Fibroblast of peridontal ligament (primary cell): ENCODE measurements around the gene SLC25A43.
"Not testable (repeated sequence)": the region's sequence is repeated elsewhere in the genome, so short reads cannot be mapped to it uniquely, and the experiment has no call there.

Experiments
- DNase-seq: peaks from one replicate; pipeline ENCODE4 v3.0.0-alpha.2; 2010; ENCODE audit errors: extremely low read depth

The SLC25A43 gene

DNA sequence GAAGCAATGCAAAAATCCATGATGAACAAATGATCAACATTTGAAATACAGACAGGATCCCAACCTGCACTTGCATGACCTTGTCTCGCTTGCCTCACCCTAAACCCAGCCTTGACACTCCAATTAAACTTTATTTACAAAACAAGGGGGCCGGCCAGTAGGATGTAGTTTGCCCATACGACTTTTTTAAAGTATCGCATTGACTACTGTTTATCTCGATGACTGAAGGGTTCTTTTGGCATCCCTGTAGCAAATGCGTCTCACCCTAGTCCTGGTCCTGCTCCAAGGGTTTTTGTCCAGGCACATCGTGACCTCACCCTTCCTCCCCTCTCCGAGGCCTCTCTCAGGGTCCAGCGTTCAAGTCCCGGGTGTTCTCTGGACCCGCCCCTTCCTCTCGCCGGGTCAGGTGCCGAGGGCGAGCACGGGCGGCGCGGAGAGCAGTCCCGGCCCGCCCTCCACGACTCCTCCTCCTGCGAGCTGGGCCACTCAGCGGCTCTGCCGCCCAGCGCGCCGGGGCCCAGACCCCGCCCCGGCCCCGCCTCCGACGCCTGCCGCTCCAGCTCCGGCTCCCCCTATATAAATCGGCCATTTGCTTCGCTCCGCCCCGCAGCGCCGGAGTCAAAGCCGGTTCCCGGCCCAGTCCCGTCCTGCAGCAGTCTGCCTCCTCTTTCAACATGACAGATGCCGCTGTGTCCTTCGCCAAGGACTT lies 68.9 kb downstream of the SLC25A43 start, which contains the start of gene SLC25A5:
Gene SLC25A5, plus strand, starts transcription at position 603 of the 709 bp plus-strand sequence. Its CDS starts 72 bp downstream, at position 675.
- peak; percentile 59 for DNase-seq

- peak; percentile 65 for DNase-seq
Measured at GRCh38 chrX:119468551-119469312, 69.6 kb downstream of the SLC25A43 start.

- DNase-seq, result no peak
Measured at GRCh38 chrX:119469313-119469635, 70.1 kb downstream of the SLC25A43 start.

GRCh38 chrX:119474615-119475388 lies 75.7 kb downstream of the SLC25A43 start:
- DNase-seq, result no peak

DNA sequence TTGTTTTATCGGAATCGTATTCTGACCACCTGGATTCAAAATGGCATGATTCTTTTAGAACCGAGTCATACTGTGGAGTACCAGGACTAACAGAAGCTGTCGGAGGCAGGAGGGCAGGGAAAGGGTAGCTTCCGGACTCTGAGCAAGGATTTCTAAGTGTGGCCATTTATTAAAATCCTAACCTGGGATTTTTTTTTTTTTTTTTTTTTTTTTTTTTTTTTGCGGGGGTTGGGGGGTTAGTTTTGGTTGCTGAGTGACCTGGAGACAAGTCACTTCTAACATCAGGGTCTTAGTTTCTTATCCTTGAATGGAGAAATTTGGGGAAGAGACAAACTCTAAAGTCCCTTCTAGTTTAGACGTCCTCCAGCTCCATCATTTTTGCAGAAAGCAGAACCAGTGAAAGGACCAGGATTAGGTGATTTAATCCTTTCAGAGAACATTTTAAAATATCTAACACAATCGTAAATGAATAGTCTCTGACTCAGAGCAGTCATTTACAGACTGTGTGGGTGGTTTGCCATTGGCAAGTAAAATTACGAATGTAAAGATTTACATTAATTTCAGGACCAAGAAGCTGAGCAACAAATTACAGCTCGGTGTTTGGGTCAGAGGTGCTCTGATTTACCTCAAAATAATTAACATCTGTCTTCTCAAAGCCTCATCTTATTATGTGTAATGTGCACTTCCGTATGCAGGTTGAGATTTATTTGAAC lies 76.4 kb downstream of the SLC25A43 start:
- no peak for DNase-seq

DNA sequence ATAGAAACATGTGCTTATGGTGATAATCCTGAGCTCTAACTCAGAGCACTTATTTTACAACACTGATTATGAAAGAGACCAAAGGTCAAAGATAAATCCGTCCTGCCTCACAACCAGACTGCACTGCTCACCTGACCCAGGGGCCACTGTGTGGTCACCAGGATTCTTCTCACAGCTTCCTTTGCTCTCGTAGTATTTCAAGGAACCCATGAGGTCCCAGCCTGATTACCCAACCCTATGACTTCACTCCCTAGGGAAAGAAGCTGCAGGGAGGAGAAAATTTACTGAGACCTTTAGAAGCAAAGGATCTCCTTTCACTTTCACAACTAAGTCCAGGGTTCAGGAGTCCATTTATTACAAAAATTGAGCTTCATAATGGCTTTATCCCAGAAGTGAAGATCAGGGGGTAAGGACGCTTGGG lies 78.7 kb downstream of the SLC25A43 start:
- DNase-seq, result peak; percentile 87

- DNase-seq, result no peak
Measured at GRCh38 chrX:119478504-119478903, 79.4 kb downstream of the SLC25A43 start.

DNA sequence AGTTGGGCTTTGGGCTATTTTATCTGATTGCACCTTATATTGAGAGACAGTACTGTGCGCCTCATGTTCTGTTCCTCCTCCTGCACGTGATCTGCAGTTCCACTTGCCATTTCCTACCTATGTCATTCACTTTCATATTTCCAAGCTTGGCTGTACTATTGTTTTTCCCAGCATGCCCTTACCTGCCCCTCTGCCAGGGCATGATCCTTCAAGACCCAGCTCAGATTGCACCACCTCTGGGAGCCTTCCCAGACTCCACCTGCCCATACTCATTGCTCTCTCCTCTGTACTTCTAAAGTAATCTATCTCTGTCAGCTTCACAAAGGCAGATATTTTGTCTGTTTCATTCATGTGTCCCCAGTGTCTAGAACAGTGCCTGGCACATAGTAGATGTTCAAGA lies 80.7 kb downstream of the SLC25A43 start:
- no peak for DNase-seq

- no peak for DNase-seq
Measured at GRCh38 chrX:119481323-119481801, 82.2 kb downstream of the SLC25A43 start.

DNA sequence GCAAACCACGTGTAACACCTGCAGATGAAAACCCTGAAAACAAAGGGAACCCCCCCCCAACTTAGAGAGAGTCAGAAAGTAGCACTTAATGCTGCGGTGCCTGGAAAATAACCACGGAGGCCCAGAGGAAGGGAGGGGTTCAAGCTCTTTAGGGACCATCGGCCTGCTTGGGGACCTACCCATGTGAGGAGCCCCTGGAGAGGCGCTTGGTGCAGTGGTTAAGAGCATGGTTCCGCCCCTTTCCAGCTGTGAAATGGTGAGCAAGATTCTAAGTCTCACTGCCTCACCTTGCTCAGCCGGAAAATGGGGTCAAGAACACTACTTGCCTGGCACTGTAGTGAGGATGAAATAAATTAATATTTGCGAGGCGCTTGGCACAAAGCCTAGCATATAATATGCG lies 82.9 kb downstream of the SLC25A43 start:
- no peak for DNase-seq

- DNase-seq, result peak; percentile 40
Measured at GRCh38 chrX:119482481-119483480, 83.6 kb downstream of the SLC25A43 start.

- no peak for DNase-seq
Measured at GRCh38 chrX:119486745-119487144, 87.6 kb downstream of the SLC25A43 start.

GRCh38 chrX:119487766-119488165 lies 88.6 kb downstream of the SLC25A43 start:
- not testable (repeated sequence) for DNase-seq

- peak; percentile 69 for DNase-seq
Measured at GRCh38 chrX:119488749-119489148, 89.6 kb downstream of the SLC25A43 start.

- DNase-seq, result no peak
Measured at GRCh38 chrX:119489212-119490074, 90.3 kb downstream of the SLC25A43 start.

DNA sequence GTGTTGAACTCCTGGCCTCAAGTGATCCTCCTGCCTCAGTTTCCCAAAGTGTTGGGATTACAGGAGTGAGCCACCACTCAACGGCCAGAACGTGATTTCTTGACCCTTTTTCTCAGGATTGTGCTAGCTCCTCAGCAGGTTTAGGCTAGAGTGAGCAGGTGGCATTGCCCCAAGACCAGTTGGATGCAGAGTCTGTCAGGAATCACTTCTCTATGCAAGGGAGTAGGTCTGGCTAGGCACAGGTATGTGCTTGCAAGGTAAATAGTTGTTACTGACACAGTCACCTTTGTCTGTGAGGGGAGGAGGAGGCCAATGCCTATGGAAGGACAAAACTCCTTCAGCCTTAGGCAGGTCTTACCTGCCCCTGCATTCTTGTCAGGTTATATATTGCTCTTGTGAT lies 93.3 kb downstream of the SLC25A43 start:
- DNase-seq, result no peak

- not testable (repeated sequence) for DNase-seq
Measured at GRCh38 chrX:119493851-119494495, 94.8 kb downstream of the SLC25A43 start.

DNA sequence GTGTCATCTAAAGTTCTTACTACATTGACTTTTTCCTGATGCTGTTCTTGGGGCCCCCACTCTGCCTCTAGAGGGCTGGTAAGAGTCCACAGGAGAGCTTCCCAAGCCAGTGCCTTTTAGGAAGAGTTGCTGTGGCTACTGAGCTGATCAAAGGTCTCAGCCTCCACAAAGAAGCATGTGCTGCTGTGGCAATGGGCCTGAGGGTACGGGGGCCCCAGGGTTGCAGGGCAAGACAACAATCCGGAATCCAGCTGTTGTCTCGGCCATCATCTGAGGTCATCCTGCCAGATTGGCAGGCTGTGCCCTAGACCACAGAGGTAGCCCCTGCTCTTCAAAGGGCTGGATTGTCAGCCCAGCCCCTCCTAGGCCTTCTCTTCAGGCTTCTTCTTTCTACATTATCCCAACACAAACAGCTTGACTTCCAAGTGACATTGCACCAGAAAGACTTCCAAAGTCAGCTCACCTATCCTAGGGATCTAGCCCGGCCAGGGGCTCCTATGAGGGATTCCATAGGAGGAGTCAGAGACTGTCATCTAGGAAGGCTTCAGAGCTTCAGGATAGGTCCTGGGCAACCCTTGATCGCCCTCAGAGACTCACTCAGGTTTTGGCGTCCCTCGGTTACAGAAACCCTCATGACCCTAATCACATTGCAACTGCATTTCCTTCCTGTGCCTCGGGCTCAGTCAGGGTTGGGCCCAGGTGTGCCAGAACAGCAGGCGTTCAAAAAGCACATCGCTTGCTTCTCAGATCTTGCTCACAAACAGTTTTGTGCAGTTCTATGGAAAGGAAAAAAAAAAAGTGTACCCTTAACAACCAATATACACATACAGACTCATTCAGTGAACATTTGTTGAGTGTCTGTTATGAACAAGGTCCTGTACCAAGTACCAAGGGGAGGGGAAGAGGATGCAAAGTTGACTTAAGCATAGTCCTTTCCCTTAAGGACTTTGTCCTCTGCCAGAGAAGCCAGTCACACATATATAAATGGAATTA lies 96.9 kb downstream of the SLC25A43 start:
- DNase-seq, result no peak
